ENCODE measurements around the gene EDN2.

DNA sequence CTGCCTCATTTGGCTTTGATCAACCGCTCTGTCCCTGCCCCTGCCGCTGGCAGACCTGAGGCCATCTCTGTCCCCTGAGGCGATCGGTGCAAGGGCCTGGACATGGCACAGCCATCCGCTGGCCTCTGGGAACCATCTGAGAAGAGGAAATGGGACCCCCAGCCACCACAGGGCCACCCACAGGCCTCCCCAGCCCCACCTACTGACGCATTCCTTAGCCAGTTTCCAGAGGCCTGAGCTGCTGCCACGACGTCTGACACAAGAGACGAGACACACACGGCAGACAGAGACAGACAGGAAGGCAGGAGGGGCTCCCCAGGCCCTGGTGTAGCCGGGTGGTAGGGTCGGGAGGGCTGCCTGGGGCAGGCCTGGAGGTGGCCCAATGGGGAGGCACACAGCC is 37.3 kb upstream of the EDN2 start:
- TF ChIP-seq, protein P1, sequence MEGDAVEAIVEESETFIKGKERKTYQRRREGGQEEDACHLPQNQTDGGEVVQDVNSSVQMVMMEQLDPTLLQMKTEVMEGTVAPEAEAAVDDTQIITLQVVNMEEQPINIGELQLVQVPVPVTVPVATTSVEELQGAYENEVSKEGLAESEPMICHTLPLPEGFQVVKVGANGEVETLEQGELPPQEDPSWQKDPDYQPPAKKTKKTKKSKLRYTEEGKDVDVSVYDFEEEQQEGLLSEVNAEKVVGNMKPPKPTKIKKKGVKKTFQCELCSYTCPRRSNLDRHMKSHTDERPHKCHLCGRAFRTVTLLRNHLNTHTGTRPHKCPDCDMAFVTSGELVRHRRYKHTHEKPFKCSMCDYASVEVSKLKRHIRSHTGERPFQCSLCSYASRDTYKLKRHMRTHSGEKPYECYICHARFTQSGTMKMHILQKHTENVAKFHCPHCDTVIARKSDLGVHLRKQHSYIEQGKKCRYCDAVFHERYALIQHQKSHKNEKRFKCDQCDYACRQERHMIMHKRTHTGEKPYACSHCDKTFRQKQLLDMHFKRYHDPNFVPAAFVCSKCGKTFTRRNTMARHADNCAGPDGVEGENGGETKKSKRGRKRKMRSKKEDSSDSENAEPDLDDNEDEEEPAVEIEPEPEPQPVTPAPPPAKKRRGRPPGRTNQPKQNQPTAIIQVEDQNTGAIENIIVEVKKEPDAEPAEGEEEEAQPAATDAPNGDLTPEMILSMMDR (IDR thresholded peaks at IDR 0.05; ENCODE audit: insufficient read depth, low read length): no peak
- no peak for TF ChIP-seq GABPA (IDR thresholded peaks at IDR 0.05; ENCODE audit: low read depth)
- no peak for TF ChIP-seq POLR2AphosphoS5 (IDR thresholded peaks at IDR 0.05; ENCODE audit: low read depth)
- no peak for TF ChIP-seq SPI1 (IDR thresholded peaks at IDR 0.05; ENCODE audit: borderline replicate concordance, low read depth)
- TF ChIP-seq, protein P2, sequence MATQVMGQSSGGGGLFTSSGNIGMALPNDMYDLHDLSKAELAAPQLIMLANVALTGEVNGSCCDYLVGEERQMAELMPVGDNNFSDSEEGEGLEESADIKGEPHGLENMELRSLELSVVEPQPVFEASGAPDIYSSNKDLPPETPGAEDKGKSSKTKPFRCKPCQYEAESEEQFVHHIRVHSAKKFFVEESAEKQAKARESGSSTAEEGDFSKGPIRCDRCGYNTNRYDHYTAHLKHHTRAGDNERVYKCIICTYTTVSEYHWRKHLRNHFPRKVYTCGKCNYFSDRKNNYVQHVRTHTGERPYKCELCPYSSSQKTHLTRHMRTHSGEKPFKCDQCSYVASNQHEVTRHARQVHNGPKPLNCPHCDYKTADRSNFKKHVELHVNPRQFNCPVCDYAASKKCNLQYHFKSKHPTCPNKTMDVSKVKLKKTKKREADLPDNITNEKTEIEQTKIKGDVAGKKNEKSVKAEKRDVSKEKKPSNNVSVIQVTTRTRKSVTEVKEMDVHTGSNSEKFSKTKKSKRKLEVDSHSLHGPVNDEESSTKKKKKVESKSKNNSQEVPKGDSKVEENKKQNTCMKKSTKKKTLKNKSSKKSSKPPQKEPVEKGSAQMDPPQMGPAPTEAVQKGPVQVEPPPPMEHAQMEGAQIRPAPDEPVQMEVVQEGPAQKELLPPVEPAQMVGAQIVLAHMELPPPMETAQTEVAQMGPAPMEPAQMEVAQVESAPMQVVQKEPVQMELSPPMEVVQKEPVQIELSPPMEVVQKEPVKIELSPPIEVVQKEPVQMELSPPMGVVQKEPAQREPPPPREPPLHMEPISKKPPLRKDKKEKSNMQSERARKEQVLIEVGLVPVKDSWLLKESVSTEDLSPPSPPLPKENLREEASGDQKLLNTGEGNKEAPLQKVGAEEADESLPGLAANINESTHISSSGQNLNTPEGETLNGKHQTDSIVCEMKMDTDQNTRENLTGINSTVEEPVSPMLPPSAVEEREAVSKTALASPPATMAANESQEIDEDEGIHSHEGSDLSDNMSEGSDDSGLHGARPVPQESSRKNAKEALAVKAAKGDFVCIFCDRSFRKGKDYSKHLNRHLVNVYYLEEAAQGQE (IDR thresholded peaks at IDR 0.05; ENCODE audit: insufficient replicate concordance, low read depth): no peak

All from HL-60 (cell line).